ENCODE results near the gene DISC1.

GRCh38 chr1:231626951-231627614, 493 bp downstream of the DISC1 start:
- TF ChIP-seq POLR2A (IDR thresholded peaks at IDR 0.05; ENCODE audit: extremely low read depth, insufficient read length) (no peak), CTCF (IDR thresholded peaks at IDR 0.05; ENCODE audit: low read depth, low read length) (no peak)

Measured in NB4 (cell line).